Adipocyte (in vitro differentiated cells): Measurements from ENCODE around the gene PCBP3.

Experiments used
- DNase-seq: peaks from one replicate; pipeline ENCODE4 v3.0.0-alpha.2; 2015; ENCODE audit warnings: low read depth
- H3K27me3 ChIP-seq: replicated peaks from 2 replicates; pipeline ENCODE4 v1.7.0; 2013; ENCODE audit warnings: mild to moderate bottlenecking, low read length, moderate library complexity; ENCODE audit not compliant: control insufficient read depth, insufficient read depth
- H3K36me3 ChIP-seq: 2 replicates; pipeline ENCODE4 v1.7.0; 2013; ENCODE audit warnings: low read length, mild to moderate bottlenecking, moderate library complexity; ENCODE audit not compliant: control insufficient read depth, insufficient read depth, severe bottlenecking
- H3K4me1 ChIP-seq: 2 replicates; pipeline ENCODE4 v1.7.0; 2013; ENCODE audit warnings: mild to moderate bottlenecking, low read length, moderate library complexity; ENCODE audit not compliant: control insufficient read depth, insufficient read depth
- H3K4me3 ChIP-seq: 2 replicates; pipeline ENCODE4 v1.7.0; 2013; ENCODE audit warnings: mild to moderate bottlenecking, low read length, moderate library complexity
- H3K9ac ChIP-seq: 2 replicates; pipeline ENCODE4 v1.7.0; 2013; ENCODE audit warnings: mild to moderate bottlenecking, low read length, moderate library complexity
- H3K9me3 ChIP-seq: 2 replicates; pipeline ENCODE4 v1.7.0; 2013; ENCODE audit warnings: mild to moderate bottlenecking, low read length, moderate library complexity; ENCODE audit not compliant: control insufficient read depth

PCBP3 gene

GRCh38 chr21:45872471-45872870, 228.9 kb downstream of the PCBP3 start:
- H3K9me3 ChIP-seq: no peaks in the 10 kb centered on the region
- H3K27me3 ChIP-seq: no peaks in the 10 kb centered on the region
- no peak for DNase-seq
- H3K4me1 ChIP-seq: peaks cover 43% of the 10 kb centered on the region
- H3K4me3 ChIP-seq: no peak overlapping the region
- H3K36me3 ChIP-seq: no peaks in the 10 kb centered on the region
- no peak overlapping the region for H3K9ac ChIP-seq

GRCh38 chr21:45872902-45873301, 229.4 kb downstream of the PCBP3 start:
- Histone ChIP-seq H3K9ac (no peak overlapping the region), H3K36me3 (no peaks in the 10 kb centered on the region), H3K4me3 (no peak overlapping the region), H3K4me1 (peaks cover 47% of the 10 kb centered on the region), H3K9me3 (no peaks in the 10 kb centered on the region), H3K27me3 (no peaks in the 10 kb centered on the region)
- no peak for DNase-seq

GRCh38 chr21:45873418-45873817, 229.9 kb downstream of the PCBP3 start:
- H3K9ac ChIP-seq: no peak overlapping the region
- no peak for DNase-seq
- H3K36me3 ChIP-seq: no peaks in the 10 kb centered on the region
- H3K9me3 ChIP-seq: no peaks in the 10 kb centered on the region
- no peaks in the 10 kb centered on the region for H3K27me3 ChIP-seq
- H3K4me1 ChIP-seq: peaks cover 52% of the 10 kb centered on the region
- no peak overlapping the region for H3K4me3 ChIP-seq

- Histone ChIP-seq H3K9me3 (no peaks in the 10 kb centered on the region), H3K27me3 (no peaks in the 10 kb centered on the region), H3K4me1 (peaks cover 55% of the 10 kb centered on the region), H3K4me3 (no peak overlapping the region), H3K36me3 (no peaks in the 10 kb centered on the region), H3K9ac (no peak overlapping the region)
- no peak for DNase-seq
These were observed 230.3 kb downstream of the PCBP3 start for GRCh38 chr21:45873866-45874265.

- Histone ChIP-seq H3K9me3 (no peaks in the 10 kb centered on the region), H3K9ac (peak overlapping the region; percentile 84), H3K4me1 (peaks cover 53% of the 10 kb centered on the region), H3K4me3 (peak overlapping the region; percentile 70), H3K27me3 (no peaks in the 10 kb centered on the region), H3K36me3 (no peaks in the 10 kb centered on the region)
- DNase-seq: peak; percentile 98
These were observed 231.3 kb downstream of the PCBP3 start for GRCh38 chr21:45874716-45875415.

- no peaks in the 10 kb centered on the region for H3K27me3 ChIP-seq
- no peaks in the 10 kb centered on the region for H3K9me3 ChIP-seq
- H3K4me3 ChIP-seq: peak overlapping the region; percentile 70
- H3K4me1 ChIP-seq: peaks cover 53% of the 10 kb centered on the region
- H3K36me3 ChIP-seq: no peaks in the 10 kb centered on the region
- DNase-seq: no peak
- peak overlapping the region; percentile 84 for H3K9ac ChIP-seq
These were observed 231.9 kb downstream of the PCBP3 start for GRCh38 chr21:45875416-45875760.

- H3K27me3 ChIP-seq: no peaks in the 10 kb centered on the region
- H3K9me3 ChIP-seq: no peaks in the 10 kb centered on the region
- no peak for DNase-seq
- H3K9ac ChIP-seq: peak overlapping the region; percentile 84
- no peak overlapping the region for H3K4me3 ChIP-seq
- peaks cover 55% of the 10 kb centered on the region for H3K4me1 ChIP-seq
- H3K36me3 ChIP-seq: no peaks in the 10 kb centered on the region
These were observed 232.4 kb downstream of the PCBP3 start for GRCh38 chr21:45875881-45876280.

GRCh38 chr21:45876381-45877170, 233.1 kb downstream of the PCBP3 start:
- H3K4me1 ChIP-seq: peaks cover 55% of the 10 kb centered on the region
- no peaks in the 10 kb centered on the region for H3K9me3 ChIP-seq
- no peaks in the 10 kb centered on the region for H3K36me3 ChIP-seq
- H3K9ac ChIP-seq: peak overlapping the region; percentile 84
- no peaks in the 10 kb centered on the region for H3K27me3 ChIP-seq
- no peak overlapping the region for H3K4me3 ChIP-seq
- DNase-seq: no peak

GRCh38 chr21:45877171-45877438, 233.6 kb downstream of the PCBP3 start:
- peaks cover 55% of the 10 kb centered on the region for H3K4me1 ChIP-seq
- H3K36me3 ChIP-seq: no peaks in the 10 kb centered on the region
- H3K9me3 ChIP-seq: no peaks in the 10 kb centered on the region
- H3K9ac ChIP-seq: peak overlapping the region; percentile 20
- no peak overlapping the region for H3K4me3 ChIP-seq
- no peaks in the 10 kb centered on the region for H3K27me3 ChIP-seq
- DNase-seq: no peak

- H3K9me3 ChIP-seq: no peaks in the 10 kb centered on the region
- no peaks in the 10 kb centered on the region for H3K36me3 ChIP-seq
- DNase-seq: peak; percentile 17
- H3K4me3 ChIP-seq: no peak overlapping the region
- H3K9ac ChIP-seq: peak overlapping the region; percentile 55
- H3K27me3 ChIP-seq: no peaks in the 10 kb centered on the region
- H3K4me1 ChIP-seq: peaks cover 62% of the 10 kb centered on the region
These were observed 234.4 kb downstream of the PCBP3 start for GRCh38 chr21:45877821-45878469.
